GM19463 (cell line): Measurements from ENCODE around the gene TMEM263.
"Not testable (repeated sequence)": the region's sequence is repeated elsewhere in the genome, so short reads cannot be mapped to it uniquely, and the experiment has no call there.

ENCODE experiments used
- ATAC-seq: cut with Tn5 transposase; IDR thresholded peaks from one replicate; pipeline ENCODE4 v1.9.1; 2021; ENCODE audit warnings: mild to moderate bottlenecking, moderate library complexity; ENCODE audit not compliant: unreplicated experiment

Gene TMEM263

DNA sequence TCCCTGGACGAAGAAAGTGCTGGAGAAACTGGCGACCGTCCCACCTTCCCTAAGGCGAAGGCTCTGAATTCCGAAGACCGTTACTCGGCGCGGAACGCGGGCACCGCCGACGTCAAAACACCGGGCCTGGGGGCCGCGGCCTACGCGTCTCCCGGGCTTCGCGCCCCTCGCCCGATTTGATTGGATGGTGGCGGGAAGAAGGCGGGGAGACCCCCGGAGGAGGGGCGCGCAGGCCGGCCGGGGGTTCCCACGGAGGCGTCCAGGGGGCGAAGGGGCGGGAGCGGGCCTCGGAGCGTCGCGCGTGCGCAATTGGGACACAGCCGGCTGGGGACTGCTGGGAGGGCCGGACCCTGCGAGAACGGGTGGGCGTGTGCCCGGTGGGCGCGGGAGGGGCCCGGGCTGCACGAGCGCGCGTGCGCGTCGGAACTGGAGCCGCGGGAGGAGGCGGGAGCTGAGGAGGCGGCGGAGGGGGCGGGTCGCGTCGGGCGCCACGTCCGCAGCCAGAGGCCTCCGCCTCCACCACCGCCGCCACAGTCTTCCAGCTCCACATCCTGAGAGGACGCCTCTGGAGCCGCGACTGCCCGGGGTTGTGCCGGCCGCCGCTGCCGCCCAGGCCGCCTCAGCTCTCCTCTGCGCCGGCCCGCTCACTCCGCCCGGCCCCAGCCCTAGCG lies at the start of gene TMEM263:
TMEM263 (plus strand) TSS at position 531 of the 671 bp plus-strand sequence. CDS start 11,210 bp downstream, outside the sequence.
- peak; percentile 76 for ATAC-seq

DNA sequence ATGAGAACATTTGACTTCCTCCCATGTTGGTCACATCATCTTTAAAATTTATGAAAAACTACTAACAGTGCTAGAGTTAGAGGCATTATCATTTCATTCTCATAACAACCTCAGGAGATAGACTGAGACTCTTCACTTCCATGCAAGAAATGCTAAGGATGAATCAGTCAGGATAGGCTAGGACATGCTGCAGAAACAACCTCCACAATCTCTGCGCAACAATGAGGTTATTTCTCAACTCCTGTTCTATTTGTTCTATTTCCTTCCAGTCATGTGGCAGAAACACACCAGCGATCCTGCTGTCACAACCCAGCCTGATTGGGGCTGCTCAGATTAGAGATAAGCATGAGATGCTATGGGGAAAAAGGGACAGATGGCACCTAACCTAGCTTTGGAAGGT lies 49.0 kb upstream of the TMEM263 start:
- ATAC-seq: no peak

DNA sequence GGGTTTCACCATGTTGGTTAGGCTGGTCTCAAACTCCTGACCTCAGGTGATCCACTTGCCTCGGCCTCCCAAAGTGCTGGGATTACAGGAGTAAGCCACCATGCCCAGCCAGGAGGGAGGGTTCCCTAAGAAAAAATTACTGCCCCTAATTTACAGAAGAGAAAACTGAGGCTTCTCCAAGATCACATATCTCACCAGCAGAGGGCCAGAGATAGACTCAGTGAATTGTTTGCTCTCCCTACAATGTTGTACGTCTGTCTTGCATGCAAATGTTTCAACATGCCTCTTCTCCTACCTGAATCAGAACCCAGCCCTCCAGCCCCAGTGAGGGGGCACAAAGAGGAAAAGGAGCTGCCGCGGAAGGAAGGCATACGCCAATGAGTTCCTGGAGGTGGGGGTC lies 48.3 kb upstream of the TMEM263 start:
- ATAC-seq: no peak

DNA sequence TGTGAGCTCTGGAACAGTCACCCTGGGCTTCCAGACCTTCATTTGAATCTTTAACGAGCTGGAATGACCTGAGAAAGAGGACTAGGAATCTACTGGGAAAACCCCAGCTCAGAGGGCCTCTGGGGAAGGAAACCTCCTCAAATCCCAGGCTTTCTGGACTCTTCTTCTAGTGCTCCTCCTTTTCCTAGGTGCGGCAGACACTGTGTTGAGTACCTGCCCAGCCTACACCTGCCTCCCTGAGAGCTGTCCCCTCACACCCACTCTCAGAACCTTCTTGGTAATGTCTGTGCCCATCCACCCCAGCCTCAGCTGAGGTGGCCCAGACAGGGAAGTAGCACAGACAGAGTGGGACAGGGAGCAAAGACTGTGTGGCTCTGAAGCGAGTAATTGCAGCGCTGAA lies 47.9 kb upstream of the TMEM263 start:
- ATAC-seq: no peak

DNA sequence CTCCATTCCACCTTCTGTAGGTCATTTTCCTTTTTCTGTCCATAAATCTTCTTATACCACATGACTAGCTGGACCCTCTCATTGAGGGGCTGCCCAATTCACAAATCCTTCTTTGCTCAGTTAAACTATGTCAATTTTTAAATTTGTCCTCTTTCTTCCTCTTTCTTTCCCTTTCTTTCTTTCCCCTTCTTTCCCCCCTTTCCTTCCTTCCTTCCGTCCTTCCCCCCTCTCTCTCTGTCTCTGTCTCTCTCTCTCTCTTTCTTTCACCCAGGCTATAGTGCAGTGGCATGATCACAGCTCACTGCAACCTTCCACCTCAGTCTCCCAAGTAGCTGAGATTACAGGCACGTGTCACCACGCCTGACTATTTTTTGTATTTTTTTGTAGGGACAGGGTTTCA lies 47.1 kb upstream of the TMEM263 start:
- no peak for ATAC-seq

- ATAC-seq: peak; percentile 59
Measured at GRCh38 chr12:106910202-106910601, 45.5 kb upstream of the TMEM263 start.

DNA sequence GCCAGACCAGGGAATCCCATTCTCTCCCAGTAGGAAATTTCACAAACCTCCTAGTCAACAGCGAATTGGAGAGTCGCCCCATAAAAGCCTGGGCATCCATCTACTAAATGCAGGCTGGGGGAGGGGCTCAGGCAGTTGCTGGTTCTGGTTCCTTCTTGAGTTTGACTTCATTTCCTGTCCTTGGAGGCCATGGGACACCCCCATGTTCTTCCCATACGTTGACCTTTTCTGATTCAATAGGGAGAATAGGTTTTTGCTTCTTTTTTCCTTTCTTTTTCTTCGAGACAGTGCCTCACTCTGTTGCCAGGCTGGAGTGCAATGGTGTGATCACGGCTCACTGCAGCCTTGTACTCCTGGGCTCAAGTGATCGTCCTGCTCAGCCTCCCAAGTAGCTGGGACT lies 44.1 kb upstream of the TMEM263 start:
- no peak for ATAC-seq

DNA sequence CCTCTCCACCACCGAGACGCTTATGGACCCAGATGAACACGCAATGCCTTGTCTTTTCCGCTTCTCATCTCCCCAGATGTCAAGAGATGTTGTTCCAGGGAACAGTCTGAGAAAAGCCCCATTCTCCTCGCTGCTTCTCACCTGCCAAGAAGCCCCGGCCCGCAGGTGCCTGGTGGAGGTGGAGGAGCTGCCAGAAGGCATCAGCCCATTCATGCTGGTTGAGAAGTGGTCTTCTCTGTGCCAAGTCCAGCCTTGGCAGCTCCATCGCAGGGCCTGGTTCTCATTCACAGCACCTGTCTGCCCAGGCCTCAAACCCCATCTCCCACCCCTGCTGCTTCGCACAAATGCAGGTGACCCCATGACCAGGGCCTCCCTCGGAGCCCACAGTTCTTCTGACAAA lies 42.3 kb upstream of the TMEM263 start:
- ATAC-seq: no peak

DNA sequence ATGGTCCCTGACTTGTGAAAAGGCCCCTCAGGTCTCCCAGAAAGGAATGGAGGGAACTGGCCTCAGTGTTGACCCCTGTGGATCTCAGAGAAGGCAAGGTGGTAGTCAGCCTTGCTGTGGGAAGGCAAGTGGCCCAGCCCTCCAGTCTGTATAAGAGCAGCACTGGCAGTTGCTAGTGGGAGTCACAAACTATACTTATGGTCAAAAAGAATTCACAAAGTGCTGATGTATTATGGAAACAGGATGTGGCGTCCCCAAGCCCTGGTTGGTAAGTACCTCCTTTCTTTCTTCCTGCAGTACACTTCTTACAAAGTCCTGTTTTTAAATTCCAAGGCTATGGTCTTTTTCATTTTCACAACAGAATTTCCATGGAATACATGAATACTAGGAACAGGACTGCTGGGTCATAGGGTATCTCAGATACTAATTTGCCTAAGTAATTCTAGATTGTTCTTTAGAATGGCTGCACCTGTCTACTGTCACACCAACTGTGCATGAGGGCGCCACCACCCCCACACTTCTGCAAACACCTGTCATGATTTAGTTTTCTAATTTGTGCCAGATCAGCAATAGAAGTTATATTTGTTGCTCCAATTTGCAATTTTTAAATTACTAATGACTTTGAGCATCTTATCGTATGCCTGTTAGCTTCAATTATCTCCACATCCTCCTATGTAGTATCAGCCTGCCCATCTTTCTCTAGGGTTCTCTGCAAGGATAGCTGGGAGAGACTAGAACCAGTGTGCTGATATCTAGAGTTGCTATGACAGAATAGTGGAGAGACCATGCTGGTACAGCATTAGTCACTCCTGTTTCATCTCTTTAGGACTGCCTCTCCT lies 40.7 kb upstream of the TMEM263 start:
- ATAC-seq: peak; percentile 70

GRCh38 chr12:106915635-106916026 lies 40.1 kb upstream of the TMEM263 start:
- ATAC-seq: peak; percentile 18

DNA sequence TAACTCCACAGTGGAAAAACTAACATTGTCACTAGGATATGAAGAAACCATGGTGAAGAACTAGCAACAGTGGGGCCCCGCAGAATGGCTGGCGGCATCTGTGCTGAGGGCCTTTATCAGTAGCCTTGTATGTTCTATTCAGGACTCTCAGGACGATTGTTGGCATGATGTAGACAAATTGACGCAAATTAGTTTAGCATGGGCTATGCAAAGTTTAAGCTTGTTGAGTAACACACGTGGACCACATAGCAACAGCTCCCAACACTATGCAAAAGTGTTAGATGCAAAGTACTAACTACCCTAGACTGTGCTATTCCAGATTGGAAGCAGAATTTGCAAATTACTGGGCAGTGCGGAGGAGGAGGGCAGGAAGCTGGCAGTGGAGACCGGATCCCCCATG lies 38.2 kb upstream of the TMEM263 start:
- no peak for ATAC-seq

DNA sequence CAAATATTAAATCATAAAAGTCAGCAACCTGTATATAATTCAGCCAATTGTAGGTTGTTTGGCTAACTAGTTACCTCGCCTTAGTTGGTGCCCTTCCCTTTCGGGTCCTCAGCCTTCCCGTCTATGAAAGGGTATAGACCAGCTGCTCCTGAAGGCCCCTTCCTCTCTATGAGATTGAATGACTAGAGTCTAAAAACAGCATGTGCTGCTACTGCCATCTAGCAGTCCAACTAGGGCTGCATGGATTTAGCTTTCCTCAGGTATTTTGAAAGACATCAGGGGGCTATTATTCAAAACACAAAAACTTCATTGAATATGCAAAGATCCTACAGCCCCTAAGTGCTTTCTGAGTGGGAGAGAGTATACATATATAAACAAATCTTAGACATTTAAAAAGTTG lies 37.0 kb upstream of the TMEM263 start:
- ATAC-seq: no peak

GRCh38 chr12:106919910-106920544 lies 35.7 kb upstream of the TMEM263 start:
- ATAC-seq: no peak

DNA sequence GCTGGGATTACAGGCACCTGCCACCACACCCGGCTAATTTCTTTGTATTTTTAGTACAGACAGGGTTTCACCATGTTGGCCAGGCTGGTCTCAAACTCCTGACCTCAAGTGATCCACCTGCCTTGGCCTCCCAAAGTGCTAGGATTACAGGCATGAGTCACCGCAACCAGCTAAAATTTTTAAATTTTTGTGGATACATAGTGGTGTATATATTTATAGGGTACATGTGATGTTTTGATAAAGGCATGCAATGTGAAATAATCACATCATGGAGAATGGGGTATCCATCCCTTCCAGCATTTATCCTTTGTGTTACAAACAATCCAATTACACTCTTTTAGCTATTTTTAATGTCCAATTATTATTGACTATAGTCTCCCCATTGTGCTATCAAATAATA lies 33.7 kb upstream of the TMEM263 start:
- not testable (repeated sequence) for ATAC-seq

DNA sequence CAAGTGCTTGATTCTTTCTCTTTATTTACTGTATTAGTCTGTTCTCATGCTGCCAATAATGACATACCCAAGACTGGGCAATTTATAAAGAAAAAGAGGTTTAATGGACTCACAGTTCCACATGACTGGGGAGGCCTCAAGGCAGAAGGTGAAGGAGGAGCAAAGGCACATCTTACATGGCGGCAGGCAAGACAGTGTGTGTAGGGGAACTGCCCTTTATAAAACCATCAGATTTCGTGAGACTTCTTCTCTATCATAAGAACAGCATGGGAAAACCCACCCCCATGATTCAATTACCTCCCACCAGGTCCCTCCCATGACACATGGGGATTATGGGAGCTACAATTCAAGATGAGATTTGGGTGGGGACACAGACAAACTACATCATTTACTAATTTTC lies 32.1 kb upstream of the TMEM263 start:
- not testable (repeated sequence) for ATAC-seq

DNA sequence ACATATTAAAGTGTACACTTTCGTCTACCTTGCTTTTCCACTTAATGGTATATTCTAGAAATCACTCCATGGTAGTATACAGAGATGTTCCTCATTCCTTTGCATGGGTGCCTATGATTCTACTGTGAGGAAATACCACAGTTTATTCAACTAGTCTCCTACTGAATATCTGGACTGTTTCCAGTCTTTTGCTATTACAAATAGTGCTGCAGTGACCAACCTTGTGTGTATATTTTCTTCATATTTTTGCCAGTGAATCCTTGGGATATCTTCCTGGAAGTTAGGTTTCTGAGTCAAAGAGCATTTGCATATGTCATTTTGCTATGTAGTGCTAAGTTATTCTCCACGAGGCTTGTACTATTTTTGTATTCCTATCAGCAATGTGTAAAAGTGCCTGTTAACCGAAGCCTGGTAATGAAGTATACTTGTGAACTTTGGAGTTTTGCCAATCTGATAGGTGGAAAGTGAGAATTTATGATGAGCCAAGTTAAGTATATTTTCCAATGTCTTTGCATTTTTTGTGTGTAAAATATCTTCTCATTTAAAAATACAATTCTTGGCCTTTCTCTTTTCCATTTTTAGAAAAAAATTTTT lies 31.3 kb upstream of the TMEM263 start:
- no peak for ATAC-seq

- no peak for ATAC-seq
Measured at GRCh38 chr12:106926657-106927056, 29.1 kb upstream of the TMEM263 start.

- no peak for ATAC-seq
Measured at GRCh38 chr12:106934277-106934676, 21.4 kb upstream of the TMEM263 start.

DNA sequence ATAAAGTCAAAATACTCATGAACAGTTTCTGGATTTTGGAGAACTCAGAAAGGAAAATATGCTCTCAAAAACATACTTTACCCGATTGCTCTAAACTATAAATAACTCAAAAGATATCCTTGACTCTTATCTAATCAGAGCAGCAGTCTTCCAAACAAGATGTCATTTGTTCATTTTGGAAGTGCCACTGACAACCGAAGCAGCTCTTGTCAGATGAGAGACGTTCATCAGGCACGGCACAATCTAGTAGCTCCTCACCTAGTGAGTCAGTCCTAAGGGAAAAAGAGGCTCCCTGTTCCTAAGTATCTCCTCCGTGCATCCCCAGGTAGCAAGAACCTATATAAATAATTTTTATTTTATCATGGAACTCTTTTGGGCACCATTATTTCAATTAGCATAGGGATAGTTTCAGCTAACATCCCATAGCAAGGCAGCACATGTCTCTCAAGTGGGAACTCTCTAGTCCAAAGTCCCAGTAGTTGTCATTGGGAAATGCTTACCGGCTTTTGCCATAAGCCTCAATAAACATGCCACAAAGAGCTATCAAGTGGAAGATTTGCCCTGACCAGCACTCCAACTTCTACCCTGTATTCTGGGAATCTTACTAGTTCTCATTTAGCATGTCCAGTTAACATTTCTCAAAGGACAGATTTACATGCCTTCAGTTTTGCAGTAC lies 14.1 kb upstream of the TMEM263 start:
- no peak for ATAC-seq

DNA sequence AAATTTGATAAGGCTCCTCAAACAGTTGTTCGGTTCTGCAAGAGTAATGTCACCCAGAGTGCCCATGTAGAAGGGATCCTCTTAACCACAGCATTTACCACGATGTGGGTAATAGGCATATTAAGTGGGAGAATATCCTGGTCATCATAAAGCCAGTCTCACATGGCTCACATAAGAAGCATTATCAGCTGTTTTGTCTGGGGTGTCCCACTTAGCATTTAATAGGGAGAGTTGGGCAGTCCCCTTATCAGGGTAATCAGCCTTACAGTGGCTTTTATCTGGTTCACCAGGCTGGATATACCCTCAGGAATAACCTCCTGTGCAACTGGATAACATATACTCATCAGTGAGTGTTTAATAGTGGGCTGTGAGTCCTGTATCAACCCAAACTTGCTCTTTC lies 12.9 kb upstream of the TMEM263 start:
- no peak for ATAC-seq

DNA sequence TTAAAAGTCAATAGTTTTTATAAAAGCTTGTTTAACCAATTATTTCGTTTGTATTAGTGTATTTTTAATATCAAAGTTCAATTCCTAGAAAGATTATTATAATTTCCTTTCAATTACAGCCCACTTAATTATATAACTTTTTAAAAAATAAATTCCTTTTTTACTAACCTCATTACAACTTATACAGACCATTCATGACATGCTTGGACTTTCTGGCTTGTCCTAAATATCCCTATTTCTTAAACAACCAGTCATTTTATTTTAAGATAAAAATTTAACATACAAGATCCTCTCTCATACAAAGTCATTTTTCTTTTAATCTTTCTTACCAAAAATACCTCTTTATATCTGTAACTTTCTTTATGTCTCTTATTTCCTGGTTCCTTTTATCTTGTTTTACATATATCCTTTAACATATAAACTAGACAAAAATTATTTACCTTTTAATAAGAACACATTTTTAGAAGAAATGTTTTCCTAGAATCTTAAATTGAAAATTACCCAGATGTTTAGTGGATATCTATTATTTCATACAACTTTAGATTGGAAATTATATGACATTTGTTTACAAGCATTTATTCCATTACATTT lies 10.4 kb upstream of the TMEM263 start:
- no peak for ATAC-seq
